ENCODE measurements around the gene SOWAHB.

DNA sequence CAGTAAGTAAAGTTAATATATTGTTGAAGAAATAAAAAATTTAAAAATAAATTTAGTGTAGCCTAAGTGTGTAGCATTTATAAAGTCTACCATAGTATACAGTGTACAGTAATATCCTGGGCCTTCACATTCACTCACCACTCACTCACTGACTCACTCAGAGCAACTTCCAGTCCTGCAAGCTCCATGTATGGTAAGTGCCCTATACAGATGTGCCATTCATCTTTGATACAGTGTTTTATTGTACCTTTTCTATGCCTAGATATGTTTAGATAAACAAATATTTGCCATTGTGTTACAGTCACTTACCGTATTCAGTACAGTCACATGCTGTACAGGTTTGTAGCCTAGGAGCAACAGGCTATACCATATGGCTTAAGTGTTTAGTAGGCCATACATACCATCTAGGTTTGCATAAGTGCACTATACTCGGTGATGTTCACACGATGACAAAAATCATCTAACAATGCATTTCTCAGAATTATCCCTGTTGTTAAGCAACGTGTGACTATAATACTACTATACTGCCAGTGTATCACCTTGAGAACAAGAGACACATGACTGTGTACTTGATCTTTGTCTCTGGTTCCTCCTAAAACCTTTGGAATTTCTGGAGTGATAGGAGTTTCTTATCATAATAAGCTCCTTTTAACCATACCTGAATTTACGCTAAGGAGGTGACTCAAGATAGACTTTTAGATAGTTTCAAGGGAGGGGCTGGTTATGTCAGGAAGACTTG lies 25.8 kb upstream of the SOWAHB start:
- TF ChIP-seq TAF1 (IDR thresholded peaks at IDR 0.05; ENCODE audit: low read depth, low read length) (no peak), POLR2AphosphoS5 (IDR thresholded peaks at IDR 0.05; ENCODE audit: low read depth, low read length) (no peak), POLR2A (IDR thresholded peaks at IDR 0.05; ENCODE audit: low read depth, low read length) (no peak), SPI1 (IDR thresholded peaks at IDR 0.05; ENCODE audit: low read depth, low read length) (no peak)
